ENCODE results near the gene ADAMTS10. TPM values are rescaled to one million over a fixed set of nuclear protein-coding genes. Genes with fewer than 3 reads are reported as not detected.
A peak's percentile ranks its signal among the peaks of the same experiment; 100 is the strongest.

ADAMTS10 gene
- total and polyA plus RNA-seq, 2 of the 8 experiments (the other 6 are each of a cell fraction or from before 2014, with no cell fraction given) = 6.9 to 17.4 TPM

DNA sequence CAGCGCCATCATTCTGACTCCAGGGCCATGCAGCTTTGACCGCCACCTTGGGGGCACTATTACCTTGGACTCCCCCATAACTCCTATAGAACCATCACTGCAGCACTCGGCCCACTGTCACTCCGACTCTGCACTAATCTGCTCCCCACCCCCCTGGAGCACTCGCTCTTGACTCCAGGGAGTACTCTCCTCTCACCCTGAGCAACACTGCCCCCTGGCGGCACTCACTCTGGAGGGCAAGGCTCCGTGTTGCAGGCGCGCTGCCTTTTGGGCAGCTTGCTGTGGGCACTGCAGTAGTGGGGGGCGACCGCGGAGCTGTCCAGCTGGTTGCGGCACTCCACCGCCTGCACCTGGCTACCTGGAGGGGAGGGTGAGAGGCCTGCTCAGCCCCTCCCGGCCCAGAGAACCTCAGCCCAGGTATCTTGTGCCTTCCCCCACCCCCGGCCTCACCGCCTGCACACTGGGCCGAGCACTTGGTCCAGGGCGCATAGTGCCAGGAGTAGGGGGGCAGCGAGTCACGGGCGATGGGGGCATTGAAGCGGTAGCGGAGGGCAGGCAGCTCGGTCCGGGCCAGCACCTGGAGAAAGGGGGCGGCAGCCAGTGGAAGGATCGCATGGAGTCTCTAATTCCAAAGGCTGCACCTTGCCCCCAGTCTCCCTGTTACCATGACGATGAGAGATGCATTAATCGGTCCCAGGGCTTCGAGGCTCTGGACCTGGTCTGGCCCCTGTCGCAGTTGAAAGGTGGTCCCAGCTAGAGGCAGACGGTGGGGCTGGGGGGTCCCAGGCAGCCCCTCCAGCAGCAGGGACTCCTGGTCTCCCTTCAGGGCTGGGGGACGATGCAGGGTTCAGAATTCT lies 24.4 kb downstream of the ADAMTS10 start (continued):
- TF ChIP-seq CHD7 (IDR thresholded peaks at IDR 0.05; ENCODE audit: insufficient replicate concordance, low read length) (no peak), FOSL1 (IDR thresholded peaks at IDR 0.05; ENCODE audit: insufficient read depth, low read depth, low read length) (no peak), BRCA1 (IDR thresholded peaks at IDR 0.05; ENCODE audit: low read depth, low read length) (no peak), POU5F1 (IDR thresholded peaks at IDR 0.05; ENCODE audit: low read depth, low read length) (no peak), POLR2A (IDR thresholded peaks at IDR 0.05; ENCODE audit: control extremely low read depth in 1 of 2, low read depth in 2 of 2, low read length in 2 of 2) (no peak), CREB1 (IDR thresholded peaks at IDR 0.05) (0 out of 2 replicates have a peak, but pooled peaks have one; percentile 42), SRF (IDR thresholded peaks at IDR 0.05; ENCODE audit: low read depth, low read length) (0 out of 2 replicates have a peak, but pooled peaks have one; percentile 9), CHD2 (IDR thresholded peaks at IDR 0.05; ENCODE audit: low read length) (no peak), KDM1A (IDR thresholded peaks at IDR 0.05; ENCODE audit: borderline replicate concordance, low read length) (peak; percentile 54; the same call in 1 of the 2 replicates), TEAD4 (IDR thresholded peaks at IDR 0.05; ENCODE audit: low read depth, low read length) (no peak), NANOG (IDR thresholded peaks at IDR 0.05; ENCODE audit: insufficient read depth, low read depth, low read length, poor library complexity, severe bottlenecking) (no peak)
